Measurements from ENCODE around the gene KIF12. TPM values are rescaled to one million over a fixed set of nuclear protein-coding genes. Genes with fewer than 3 reads are reported as not detected.
A peak's percentile ranks its signal among the peaks of the same experiment; 100 is the strongest.

The KIF12 gene
- polyA plus RNA-seq, 3 donors: not detected

DNA sequence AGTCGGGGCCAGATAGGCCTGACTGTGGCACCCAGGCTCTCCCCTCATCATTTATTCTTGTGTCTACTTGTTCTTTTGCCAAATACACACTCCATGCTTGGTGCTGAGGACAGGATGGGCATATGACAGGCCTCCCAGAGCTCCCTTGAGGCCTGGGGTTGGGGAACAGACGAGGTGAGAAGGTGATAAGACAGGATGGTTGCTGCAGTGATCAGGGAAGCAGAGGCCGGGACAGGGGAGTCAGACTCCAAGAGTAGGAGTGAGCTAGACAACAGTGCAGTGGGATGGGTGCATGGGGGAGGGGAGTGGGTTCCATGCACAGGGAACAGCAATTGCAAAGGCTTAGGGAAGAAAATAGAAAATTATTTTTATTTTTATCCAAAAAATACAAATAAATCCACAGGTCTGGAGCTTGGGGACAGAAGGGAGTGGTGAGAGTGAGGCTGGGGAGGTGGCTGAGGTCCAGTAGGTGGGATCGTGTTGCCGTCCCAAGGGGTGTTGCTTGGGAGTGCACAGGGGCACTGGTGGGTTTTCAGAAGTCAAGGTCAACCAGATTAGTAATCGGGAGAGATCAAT lies 17.6 kb downstream of the KIF12 start:
- Mint-ChIP-seq H3K36me3 (no peaks in the 10 kb centered on the region), H3K27me3 (ENCODE audit: low read depth in 3 of 3) (peaks cover 0 to 4% (median 2%) of the 10 kb centered on the region in 3 donors), H3K27ac (no peak overlapping the region), H3K4me1 (peaks cover 2% of the 10 kb centered on the region), H3K9me3 (no peaks in the 10 kb centered on the region), H3K4me3 (peak overlapping the region in 1 of 2 donors; percentile 54)
- no peak overlapping the region for H3K9ac ChIP-seq (ENCODE audit: insufficient read depth, low read length, poor library complexity, severe bottlenecking)
- no peaks in the 10 kb centered on the region for H4K20me1 ChIP-seq (ENCODE audit: insufficient read depth, low read length)
- H3K4me1 ChIP-seq (ENCODE audit: control insufficient read depth in 1 of 2, insufficient read depth in 2 of 2, low read length in 2 of 2): no peaks in the 10 kb centered on the region
- H2AFZ ChIP-seq (ENCODE audit: insufficient read depth, low read depth, low read length, poor library complexity, severe bottlenecking): no peak overlapping the region
- DNase-seq: no peak
- H3K36me3 ChIP-seq (replicated peaks in 1 of 2; ENCODE audit: control insufficient read depth in 1 of 2, insufficient read depth in 2 of 2, low read length in 2 of 2): no peaks in the 10 kb centered on the region
- H3K79me2 ChIP-seq (ENCODE audit: insufficient read depth, low read length): no peaks in the 10 kb centered on the region
- no peak overlapping the region for H3K4me3 ChIP-seq (replicated peaks in 1 of 3; ENCODE audit: low read depth in 2 of 3, low read length in 3 of 3)
- TF ChIP-seq, protein P1, sequence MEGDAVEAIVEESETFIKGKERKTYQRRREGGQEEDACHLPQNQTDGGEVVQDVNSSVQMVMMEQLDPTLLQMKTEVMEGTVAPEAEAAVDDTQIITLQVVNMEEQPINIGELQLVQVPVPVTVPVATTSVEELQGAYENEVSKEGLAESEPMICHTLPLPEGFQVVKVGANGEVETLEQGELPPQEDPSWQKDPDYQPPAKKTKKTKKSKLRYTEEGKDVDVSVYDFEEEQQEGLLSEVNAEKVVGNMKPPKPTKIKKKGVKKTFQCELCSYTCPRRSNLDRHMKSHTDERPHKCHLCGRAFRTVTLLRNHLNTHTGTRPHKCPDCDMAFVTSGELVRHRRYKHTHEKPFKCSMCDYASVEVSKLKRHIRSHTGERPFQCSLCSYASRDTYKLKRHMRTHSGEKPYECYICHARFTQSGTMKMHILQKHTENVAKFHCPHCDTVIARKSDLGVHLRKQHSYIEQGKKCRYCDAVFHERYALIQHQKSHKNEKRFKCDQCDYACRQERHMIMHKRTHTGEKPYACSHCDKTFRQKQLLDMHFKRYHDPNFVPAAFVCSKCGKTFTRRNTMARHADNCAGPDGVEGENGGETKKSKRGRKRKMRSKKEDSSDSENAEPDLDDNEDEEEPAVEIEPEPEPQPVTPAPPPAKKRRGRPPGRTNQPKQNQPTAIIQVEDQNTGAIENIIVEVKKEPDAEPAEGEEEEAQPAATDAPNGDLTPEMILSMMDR (IDR thresholded peaks at IDR 0.05): no peak
- no peaks in the 10 kb centered on the region for H3K9me3 ChIP-seq (replicated peaks in 1 of 2; ENCODE audit: control insufficient read depth in 1 of 2, insufficient read depth in 1 of 2, low read length in 2 of 2)
- WGBS (ENCODE audit: insufficient coverage): 85% methylated on average over 4 of the region's 6 CpGs
- H3K27ac ChIP-seq (ENCODE audit: low read depth in 1 of 2, low read length in 2 of 2): no peak overlapping the region
- no peak overlapping the region for H3K4me2 ChIP-seq (replicated peaks; ENCODE audit: extremely low read depth, low read length, poor library complexity, severe bottlenecking)
- intact Hi-C loops (cut with micrococcal nuclease): no loop called here
- H3K27me3 ChIP-seq (ENCODE audit: control insufficient read depth in 2 of 2, insufficient read depth in 2 of 2, low read length in 2 of 2): no peaks in the 10 kb centered on the region

- H3K9me3 ChIP-seq (replicated peaks in 1 of 2; ENCODE audit: control insufficient read depth in 1 of 2, insufficient read depth in 1 of 2, low read length in 2 of 2): no peaks in the 10 kb centered on the region
- Mint-ChIP-seq H3K4me3 (no peak overlapping the region), H3K9me3 (no peaks in the 10 kb centered on the region), H3K27ac (no peak overlapping the region), H3K4me1 (peaks cover 2% of the 10 kb centered on the region), H3K27me3 (ENCODE audit: low read depth in 3 of 3) (peaks cover 3 to 4% (median 4%) of the 10 kb centered on the region in 3 donors), H3K36me3 (no peaks in the 10 kb centered on the region)
- 100% methylated on average over 3 of the region's 7 CpGs for WGBS (ENCODE audit: insufficient coverage)
- H3K4me2 ChIP-seq (replicated peaks; ENCODE audit: extremely low read depth, low read length, poor library complexity, severe bottlenecking): no peak overlapping the region
- no peak overlapping the region for H3K4me3 ChIP-seq (replicated peaks in 1 of 3; ENCODE audit: low read depth in 2 of 3, low read length in 3 of 3)
- intact Hi-C loops (cut with micrococcal nuclease): no loop called here
- H3K4me1 ChIP-seq (ENCODE audit: control insufficient read depth in 1 of 2, insufficient read depth in 2 of 2, low read length in 2 of 2): no peaks in the 10 kb centered on the region
- no peaks in the 10 kb centered on the region for H3K36me3 ChIP-seq (replicated peaks in 1 of 2; ENCODE audit: control insufficient read depth in 1 of 2, insufficient read depth in 2 of 2, low read length in 2 of 2)
- no peaks in the 10 kb centered on the region for H3K79me2 ChIP-seq (ENCODE audit: insufficient read depth, low read length)
- TF ChIP-seq, protein P1 (IDR thresholded peaks at IDR 0.05): no peak
- no peak overlapping the region for H3K27ac ChIP-seq (ENCODE audit: low read depth in 1 of 2, low read length in 2 of 2)
- no peaks in the 10 kb centered on the region for H4K20me1 ChIP-seq (ENCODE audit: insufficient read depth, low read length)
- DNase-seq: no peak
- no peak overlapping the region for H3K9ac ChIP-seq (ENCODE audit: insufficient read depth, low read length, poor library complexity, severe bottlenecking)
- no peak overlapping the region for H2AFZ ChIP-seq (ENCODE audit: insufficient read depth, low read depth, low read length, poor library complexity, severe bottlenecking)
- no peaks in the 10 kb centered on the region for H3K27me3 ChIP-seq (ENCODE audit: control insufficient read depth in 2 of 2, insufficient read depth in 2 of 2, low read length in 2 of 2)
Measured at GRCh38 chr9:114080773-114081440, 18.2 kb downstream of the KIF12 start.
